ENCODE measurements around the gene SURF4.

The SURF4 gene

DNA sequence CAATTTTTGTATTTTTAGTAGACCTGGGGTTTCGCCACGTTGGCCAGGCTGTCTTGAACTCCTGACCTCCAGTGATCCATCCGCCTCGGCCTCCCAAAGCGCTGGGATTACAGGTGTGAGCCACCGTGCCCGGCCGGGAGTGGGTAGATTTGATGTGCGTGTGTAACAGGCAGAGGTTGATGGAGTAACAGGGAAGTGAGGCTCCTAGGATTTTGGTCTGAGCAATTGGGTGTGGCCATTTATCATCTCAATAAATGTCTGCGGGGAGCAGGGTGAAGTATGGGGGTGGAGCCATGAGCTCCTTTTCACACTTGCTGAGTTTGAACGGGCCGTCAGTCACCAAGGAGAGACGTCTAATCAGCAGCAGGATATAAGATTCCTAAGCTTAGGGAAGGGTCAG is 43.1 kb upstream of the SURF4 start:
- TF ChIP-seq, protein P1, sequence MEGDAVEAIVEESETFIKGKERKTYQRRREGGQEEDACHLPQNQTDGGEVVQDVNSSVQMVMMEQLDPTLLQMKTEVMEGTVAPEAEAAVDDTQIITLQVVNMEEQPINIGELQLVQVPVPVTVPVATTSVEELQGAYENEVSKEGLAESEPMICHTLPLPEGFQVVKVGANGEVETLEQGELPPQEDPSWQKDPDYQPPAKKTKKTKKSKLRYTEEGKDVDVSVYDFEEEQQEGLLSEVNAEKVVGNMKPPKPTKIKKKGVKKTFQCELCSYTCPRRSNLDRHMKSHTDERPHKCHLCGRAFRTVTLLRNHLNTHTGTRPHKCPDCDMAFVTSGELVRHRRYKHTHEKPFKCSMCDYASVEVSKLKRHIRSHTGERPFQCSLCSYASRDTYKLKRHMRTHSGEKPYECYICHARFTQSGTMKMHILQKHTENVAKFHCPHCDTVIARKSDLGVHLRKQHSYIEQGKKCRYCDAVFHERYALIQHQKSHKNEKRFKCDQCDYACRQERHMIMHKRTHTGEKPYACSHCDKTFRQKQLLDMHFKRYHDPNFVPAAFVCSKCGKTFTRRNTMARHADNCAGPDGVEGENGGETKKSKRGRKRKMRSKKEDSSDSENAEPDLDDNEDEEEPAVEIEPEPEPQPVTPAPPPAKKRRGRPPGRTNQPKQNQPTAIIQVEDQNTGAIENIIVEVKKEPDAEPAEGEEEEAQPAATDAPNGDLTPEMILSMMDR (IDR thresholded peaks at IDR 0.05; ENCODE audit: extremely low read depth, missing control alignments) = no peak
- DNase-seq (ENCODE audit: low spot score) = no peak

DNA sequence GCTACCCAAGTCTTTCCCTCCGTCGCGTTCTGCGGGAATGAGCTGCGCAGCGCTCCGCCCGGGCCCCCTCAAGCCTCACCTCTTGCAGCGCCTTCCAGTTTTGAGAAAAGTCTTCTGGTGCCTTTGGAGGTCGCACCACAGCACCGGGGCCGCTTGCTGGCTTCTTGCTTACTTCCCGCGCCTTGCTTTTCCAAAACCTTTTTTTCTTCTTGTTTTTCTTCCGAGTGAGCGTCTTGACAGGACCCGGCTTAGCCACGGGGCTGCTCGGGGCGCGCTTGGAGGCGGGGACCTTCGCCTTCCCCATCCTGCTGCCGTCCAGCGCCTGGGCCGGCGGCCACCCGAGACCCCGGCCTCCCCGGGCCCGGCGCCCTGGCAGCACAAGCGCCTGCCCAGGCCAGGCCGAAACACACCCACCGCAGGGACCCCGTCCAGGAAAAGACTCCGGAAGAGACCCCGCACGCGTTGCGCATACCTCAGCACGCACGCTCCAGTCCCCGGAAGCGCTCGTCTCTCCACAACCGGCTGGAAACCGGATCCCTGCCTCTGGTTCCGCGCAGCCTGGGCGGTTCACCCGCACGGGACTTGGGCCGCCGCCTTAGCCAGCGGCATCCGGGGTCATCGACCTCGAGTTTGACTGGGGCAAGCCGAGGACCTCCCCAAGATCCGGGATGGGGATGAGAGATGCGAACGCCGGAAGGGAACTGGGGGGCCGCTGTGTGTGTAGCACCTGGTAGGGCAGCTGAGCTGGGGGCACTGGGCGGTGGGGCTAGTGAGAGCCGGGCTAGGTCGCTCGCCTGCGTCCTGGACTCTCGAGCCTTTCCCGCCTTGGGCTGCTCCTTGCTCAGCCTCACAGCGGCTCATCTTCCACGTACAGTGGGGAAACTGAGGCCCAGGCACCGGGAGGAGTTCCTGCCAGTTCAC is 41.9 kb upstream of the SURF4 start, which contains the start of gene REXO4:
TSS of gene REXO4 (minus strand) at position 470 of the 921 bp plus-strand sequence. CDS start at position 304, 166 bp downstream.
- DNase-seq (ENCODE audit: low spot score) = peak; percentile 87
- TF ChIP-seq, protein P1 (IDR thresholded peaks at IDR 0.05; ENCODE audit: extremely low read depth, missing control alignments) = no peak

DNA sequence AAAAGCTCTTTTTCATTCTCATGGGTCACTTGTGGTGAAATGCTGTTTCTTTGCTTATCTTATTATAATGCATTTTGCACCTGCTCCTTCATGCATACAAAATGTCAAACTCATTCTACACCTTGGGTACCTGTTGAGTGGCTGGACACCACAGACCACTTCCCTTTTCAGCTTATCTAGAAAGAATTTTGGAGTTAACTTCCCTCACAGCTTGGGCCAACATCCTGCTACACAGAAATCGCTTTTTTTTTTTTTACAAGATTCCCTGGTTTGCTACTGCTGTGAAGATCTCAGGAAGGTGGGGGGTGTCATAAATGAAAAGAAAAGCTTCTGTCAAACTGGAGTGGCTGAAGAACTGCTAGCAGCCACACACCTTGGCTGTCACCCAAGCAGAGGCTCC is 39.3 kb upstream of the SURF4 start:
- DNase-seq (ENCODE audit: low spot score) = no peak
- TF ChIP-seq, protein P1 (IDR thresholded peaks at IDR 0.05; ENCODE audit: extremely low read depth, missing control alignments) = no peak

DNA sequence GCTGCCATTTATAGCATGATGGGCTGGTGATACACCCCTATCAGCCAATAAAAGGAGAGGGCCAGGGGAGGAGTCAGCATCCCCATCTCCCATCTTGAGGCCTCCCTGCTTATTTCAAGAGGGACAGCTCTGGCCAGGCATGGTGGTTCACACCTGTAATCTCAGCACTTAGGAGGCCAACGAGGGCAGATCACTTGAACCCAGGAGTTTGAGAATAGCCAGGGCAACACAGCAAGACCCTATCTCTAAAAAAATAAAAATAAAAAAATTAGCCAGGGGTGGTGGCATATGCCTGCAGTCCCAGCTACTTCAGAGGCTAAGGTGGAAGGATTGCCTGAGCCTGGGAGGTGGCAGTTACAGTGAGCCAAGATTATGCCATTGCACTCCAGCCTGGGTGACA is 32.2 kb upstream of the SURF4 start:
- no peak for DNase-seq (ENCODE audit: low spot score)
- TF ChIP-seq, protein P1 (IDR thresholded peaks at IDR 0.05; ENCODE audit: extremely low read depth, missing control alignments) = no peak

DNA sequence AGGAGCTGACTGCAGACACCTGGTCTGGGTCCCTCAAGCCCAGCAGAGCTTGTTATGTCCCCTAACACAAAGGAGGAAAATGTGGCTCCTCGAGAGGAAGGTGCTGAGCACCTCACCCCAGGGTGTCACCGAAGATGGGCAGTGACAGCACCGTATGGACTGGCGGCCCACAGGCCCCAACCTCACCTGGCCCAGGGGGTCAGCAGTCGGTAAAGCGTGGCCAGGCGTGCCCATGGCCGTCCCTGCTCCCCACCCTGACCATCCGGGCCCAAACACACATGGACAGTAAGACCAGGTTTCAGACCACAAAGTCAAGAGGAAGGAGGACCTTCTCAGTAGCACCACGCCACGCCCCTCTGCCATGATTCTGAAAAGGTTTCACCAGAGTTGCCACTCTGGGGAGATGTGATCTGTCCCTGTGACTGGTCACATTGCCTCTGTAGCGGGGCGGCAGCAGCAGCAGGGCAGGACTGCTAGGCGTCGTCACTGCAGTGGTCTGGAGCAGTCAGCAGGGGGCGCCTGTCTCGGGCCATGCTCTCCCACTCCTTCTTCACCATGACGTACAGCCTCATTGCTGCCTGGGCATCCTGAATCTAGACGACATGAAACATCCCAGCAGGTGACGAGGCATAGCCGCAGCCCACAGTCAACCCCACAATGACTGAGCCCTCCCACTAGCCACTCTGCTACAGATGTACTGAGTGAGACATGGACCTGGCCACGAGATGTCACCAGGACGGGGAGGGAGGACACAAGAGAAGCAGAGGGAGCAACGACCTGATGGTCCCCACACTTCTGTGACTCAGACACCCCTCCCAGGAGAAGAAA is 30.8 kb upstream of the SURF4 start:
- peak; percentile 87 for DNase-seq (ENCODE audit: low spot score)
- TF ChIP-seq, protein P1 (IDR thresholded peaks at IDR 0.05; ENCODE audit: extremely low read depth, missing control alignments) = peak; percentile 85

DNA sequence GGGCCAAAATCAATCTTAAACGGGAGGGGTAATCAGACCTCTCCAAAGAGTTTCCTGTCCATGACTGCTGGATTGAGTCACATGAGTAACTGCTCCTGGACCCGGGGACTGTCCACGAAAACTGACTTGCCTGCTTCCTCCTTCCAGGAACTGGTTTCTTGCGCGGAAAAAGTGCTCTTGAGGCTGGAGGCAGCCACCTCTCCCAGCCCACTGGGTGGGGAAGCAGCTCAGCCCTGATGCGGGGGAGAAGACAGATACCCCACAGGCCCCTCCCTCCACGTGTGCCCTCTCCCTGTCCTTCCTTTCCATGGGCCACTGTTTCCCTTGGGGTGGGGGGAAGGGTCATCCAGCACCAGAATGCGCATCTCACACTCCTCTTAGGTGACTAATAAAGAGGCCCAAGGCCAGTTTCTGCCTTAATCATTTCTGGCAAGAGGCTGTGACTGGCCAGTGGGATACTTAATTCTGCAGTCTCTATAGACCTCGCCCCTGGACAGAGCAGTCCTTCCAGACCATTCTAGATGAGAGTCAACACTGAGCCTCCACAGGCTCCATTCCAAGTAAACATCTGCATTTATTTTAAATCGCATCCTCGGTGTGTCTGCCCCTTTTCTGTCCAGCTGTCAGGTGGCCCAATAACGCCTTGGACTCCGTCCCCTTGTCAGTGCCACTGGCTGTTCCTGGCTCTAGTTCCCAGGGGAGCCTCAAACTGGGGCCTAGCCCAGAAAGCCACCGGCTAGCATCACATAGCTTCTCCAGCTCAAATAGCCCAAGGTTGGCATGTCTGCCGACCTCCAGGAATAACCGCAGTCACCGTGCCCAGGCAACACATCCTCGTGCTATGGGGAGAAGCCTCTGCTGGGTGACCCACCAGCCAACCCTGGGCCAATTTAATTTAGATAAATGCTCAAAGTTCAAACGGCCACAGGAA is 29.9 kb upstream of the SURF4 start:
- TF ChIP-seq, protein P1 (IDR thresholded peaks at IDR 0.05; ENCODE audit: extremely low read depth, missing control alignments) = no peak
- DNase-seq (ENCODE audit: low spot score) = no peak

All from GM20000 (cell line).